Neural crest cell (in vitro differentiated cells): ENCODE results near the gene OR4D1. TPM values are rescaled to one million over a fixed set of nuclear protein-coding genes. Genes with fewer than 3 reads are reported as not detected.

Experiments used
- DNase-seq: peaks from one replicate; pipeline ENCODE4 v3.0.0; 2021; ENCODE audit warnings: low read depth, mixed read lengths, low spot score
- H3K27ac Mint-ChIP-seq: one replicate; pipeline ENCODE4 v1.8.0; 2021; ENCODE audit warnings: mild to moderate bottlenecking, mixed read lengths; ENCODE audit not compliant: unreplicated experiment
- H3K27me3 Mint-ChIP-seq: 2 replicates; pipeline ENCODE4 v1.8.0; 2021; ENCODE audit warnings: low read depth, mild to moderate bottlenecking, mixed read lengths
- H3K36me3 Mint-ChIP-seq: 2 replicates; pipeline ENCODE4 v1.8.0; 2021; ENCODE audit warnings: low read depth, mild to moderate bottlenecking, mixed read lengths
- H3K4me1 Mint-ChIP-seq: 2 replicates; pipeline ENCODE4 v1.8.0; 2021; ENCODE audit warnings: mixed read lengths
- H3K4me3 Mint-ChIP-seq: one replicate; pipeline ENCODE4 v1.8.0; 2021; ENCODE audit warnings: mild to moderate bottlenecking, mixed read lengths
- H3K9me3 Mint-ChIP-seq: 2 replicates; pipeline ENCODE4 v1.8.0; 2021; ENCODE audit warnings: mixed read lengths
- total RNA-seq: library from RNA; stranded (reverse); gene quantifications from 2 replicates; pipeline ENCODE4 v1.2.1, GENCODE V29; 2021
- TF ChIP-seq, protein P1 (sequence below): fragments of 200-600 bp; sonication (generic); conservative IDR thresholded peaks from 2 replicates; pipeline ENCODE4 v1.5.0; 2021; ENCODE audit warnings: antibody characterized with exemption, mild to moderate bottlenecking

The OR4D1 gene
- total RNA-seq, 1 donor from 2014 or later: 0.12 TPM

- H3K4me1 Mint-ChIP-seq: no peaks in the 10 kb centered on the region
- no peaks in the 10 kb centered on the region for H3K9me3 Mint-ChIP-seq
- H3K27me3 Mint-ChIP-seq: peaks cover 33% of the 10 kb centered on the region
- no peak overlapping the region for H3K27ac Mint-ChIP-seq
- H3K4me3 Mint-ChIP-seq: no peak overlapping the region
- no peaks in the 10 kb centered on the region for H3K36me3 Mint-ChIP-seq
- no peak for DNase-seq
- TF ChIP-seq, protein P1, sequence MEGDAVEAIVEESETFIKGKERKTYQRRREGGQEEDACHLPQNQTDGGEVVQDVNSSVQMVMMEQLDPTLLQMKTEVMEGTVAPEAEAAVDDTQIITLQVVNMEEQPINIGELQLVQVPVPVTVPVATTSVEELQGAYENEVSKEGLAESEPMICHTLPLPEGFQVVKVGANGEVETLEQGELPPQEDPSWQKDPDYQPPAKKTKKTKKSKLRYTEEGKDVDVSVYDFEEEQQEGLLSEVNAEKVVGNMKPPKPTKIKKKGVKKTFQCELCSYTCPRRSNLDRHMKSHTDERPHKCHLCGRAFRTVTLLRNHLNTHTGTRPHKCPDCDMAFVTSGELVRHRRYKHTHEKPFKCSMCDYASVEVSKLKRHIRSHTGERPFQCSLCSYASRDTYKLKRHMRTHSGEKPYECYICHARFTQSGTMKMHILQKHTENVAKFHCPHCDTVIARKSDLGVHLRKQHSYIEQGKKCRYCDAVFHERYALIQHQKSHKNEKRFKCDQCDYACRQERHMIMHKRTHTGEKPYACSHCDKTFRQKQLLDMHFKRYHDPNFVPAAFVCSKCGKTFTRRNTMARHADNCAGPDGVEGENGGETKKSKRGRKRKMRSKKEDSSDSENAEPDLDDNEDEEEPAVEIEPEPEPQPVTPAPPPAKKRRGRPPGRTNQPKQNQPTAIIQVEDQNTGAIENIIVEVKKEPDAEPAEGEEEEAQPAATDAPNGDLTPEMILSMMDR: no peak
Observed at GRCh38 chr17:58187063-58187462, 38.9 kb downstream of the OR4D1 start.

GRCh38 chr17:58187675-58188074 lies 39.5 kb downstream of the OR4D1 start:
- Mint-ChIP-seq H3K36me3 (no peaks in the 10 kb centered on the region), H3K9me3 (no peaks in the 10 kb centered on the region), H3K27me3 (peaks cover 30% of the 10 kb centered on the region), H3K4me3 (no peak overlapping the region), H3K27ac (peak overlapping the region; percentile 23), H3K4me1 (no peaks in the 10 kb centered on the region)
- TF ChIP-seq, protein P1: no peak
- no peak for DNase-seq

GRCh38 chr17:58189436-58190146 lies 41.4 kb downstream of the OR4D1 start:
- DNase-seq: no peak
- no peaks in the 10 kb centered on the region for H3K36me3 Mint-ChIP-seq
- H3K4me3 Mint-ChIP-seq: no peak overlapping the region
- H3K27ac Mint-ChIP-seq: peak overlapping the region; percentile 35
- TF ChIP-seq, protein P1: no peak
- H3K9me3 Mint-ChIP-seq: no peaks in the 10 kb centered on the region
- no peaks in the 10 kb centered on the region for H3K4me1 Mint-ChIP-seq
- H3K27me3 Mint-ChIP-seq: peaks cover 34% of the 10 kb centered on the region

DNA sequence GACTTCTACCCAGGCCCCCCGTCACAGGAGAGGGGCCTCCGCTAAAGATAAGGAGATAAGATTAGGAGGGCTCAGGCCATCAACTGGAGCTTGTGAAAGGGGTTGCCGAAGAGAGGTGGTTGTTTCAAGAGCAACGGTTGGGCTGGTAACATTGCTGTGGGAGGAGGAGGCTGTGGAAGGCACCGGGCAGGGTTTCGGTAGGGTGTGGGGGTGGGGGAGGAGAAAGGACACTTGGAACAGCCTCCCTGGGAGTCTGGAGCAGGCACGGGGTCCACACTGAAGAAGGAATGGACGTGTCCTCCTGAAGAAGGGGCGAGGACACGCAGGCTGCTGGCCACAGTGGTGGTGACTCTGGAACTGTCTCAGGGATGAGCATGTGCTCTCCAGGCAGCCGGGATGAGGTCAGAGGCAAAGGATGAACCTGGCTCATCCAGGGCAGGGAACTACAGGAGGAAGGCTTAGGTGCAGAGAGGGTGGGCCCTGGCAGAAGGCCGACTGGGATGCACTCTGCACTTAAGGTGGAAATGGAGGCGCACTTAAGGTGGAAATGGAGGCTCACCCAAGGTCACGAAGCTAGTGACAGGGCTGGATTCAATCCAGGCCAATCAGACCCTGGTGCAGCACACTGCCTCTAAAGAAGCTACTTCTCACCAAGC lies 43.2 kb downstream of the OR4D1 start:
- H3K4me3 Mint-ChIP-seq: no peak overlapping the region
- no peak for DNase-seq
- TF ChIP-seq, protein P1: no peak
- H3K36me3 Mint-ChIP-seq: no peaks in the 10 kb centered on the region
- no peaks in the 10 kb centered on the region for H3K4me1 Mint-ChIP-seq
- H3K9me3 Mint-ChIP-seq: no peaks in the 10 kb centered on the region
- H3K27me3 Mint-ChIP-seq: peaks cover 42% of the 10 kb centered on the region
- H3K27ac Mint-ChIP-seq: no peak overlapping the region

- Mint-ChIP-seq H3K36me3 (no peaks in the 10 kb centered on the region), H3K27ac (peak within 1 kb of the TSS; percentile 71), H3K9me3 (no peaks in the 10 kb centered on the region), H3K4me3 (no peak within 1 kb of the TSS), H3K4me1 (no peaks in the 10 kb centered on the region), H3K27me3 (peaks cover 47% of the 10 kb centered on the region)
- TF ChIP-seq, protein P1: no peak
- no peak for DNase-seq
Observed at GRCh38 chr17:58192612-58193011, 44.4 kb downstream of the OR4D1 start, which contains the start of gene EPX. Gene EPX, plus strand, starts transcription at chr17:58192726. Its CDS starts 121 bp downstream, at chr17:58192847.
